Endothelial cell of umbilical vein (primary cell): ENCODE measurements around the gene GJA9. TPM values are rescaled to one million over a fixed set of nuclear protein-coding genes. Genes with fewer than 3 reads are reported as not detected.

Experiments
- BruUV-seq: library from RNA; stranded (reverse); fragments of 400-500 nt; replicated peaks from 2 replicates; lab custom pipeline; 2021; lab: Mats Ljungman, UMichigan
- CTCF ChIA-PET: fragments of 300-600, 350-600 bp; sonication (Branson Sonifier 250); formaldehyde crosslinking; loops from one replicate; lab custom pipeline; 2021; ENCODE audit warnings: antibody characterized with exemption, inconsistent platforms; lab: Charles Lee
- POLR2A ChIA-PET: fragments of 300-600, 350-600 bp; sonication (Branson Sonifier 250); formaldehyde crosslinking; loops from one replicate; lab custom pipeline; 2021; ENCODE audit warnings: antibody characterized with exemption, inconsistent platforms; lab: Charles Lee
- DNase-seq: peaks from one replicate; pipeline ENCODE4 v3.0.0-alpha.2; 2011; ENCODE audit warnings: low read depth, low spot score
- FAIRE-seq: peaks from 2 replicates; lab custom pipeline; 2011; peaks lifted over from hg19 to GRCh38; lab: Jason Lieb, UNC
- H2AFZ ChIP-seq: 2 replicates; pipeline ENCODE4 v1.6.0; 2012; ENCODE audit warnings: low read depth, low read length, control low read depth, inconsistent platforms
- H3K27ac ChIP-seq: 2 replicates; pipeline ENCODE4 v1.5.1; 2011; ENCODE audit warnings: low read depth, mild to moderate bottlenecking, control low read depth, low read length, moderate library complexity; ENCODE audit not compliant: insufficient read depth
- H3K27me3 ChIP-seq, 2 experiments: 2 replicates each; pipeline versions ENCODE4 v1.6.0 to v1.6.1; 2011; ENCODE audit warnings: low read length in 2 of 2, mixed read lengths in 1 of 2; ENCODE audit not compliant: control insufficient read depth in 2 of 2, insufficient read depth in 2 of 2
- H3K36me3 ChIP-seq, 2 experiments: 2 replicates in 1 of 2; 3 replicates in 1 of 2; pipeline ENCODE4 v1.5.1; 2011; ENCODE audit warnings: low read length in 2 of 2, mild to moderate bottlenecking in 1 of 2, moderate library complexity in 1 of 2; ENCODE audit not compliant: control insufficient read depth in 2 of 2, insufficient read depth in 2 of 2; ENCODE audit errors: extremely low read depth in 1 of 2
- H3K4me1 ChIP-seq: 3 replicates; pipeline ENCODE4 v1.5.1; 2011; ENCODE audit warnings: mild to moderate bottlenecking, low read length; ENCODE audit not compliant: control insufficient read depth, insufficient read depth; ENCODE audit errors: extremely low read depth
- H3K4me2 ChIP-seq: 2 replicates; pipeline ENCODE4 v1.6.1; 2011; ENCODE audit warnings: low read length, control low read depth, mixed read lengths; ENCODE audit not compliant: insufficient read depth
- H3K4me3 ChIP-seq, 3 experiments: fragments of 200-600 bp in 1 of 3; sonication (generic), shearing (Covaris generic) in 1 of 3; replicated peaks in 1 of 3; 2 replicates each; pipeline ENCODE4 v1.5.1; 2011 to 2016; ENCODE audit warnings: control low read depth in 3 of 3, low read length in 3 of 3, mild to moderate bottlenecking in 2 of 3, inconsistent platforms in 1 of 3, low read depth in 1 of 3, moderate library complexity in 1 of 3; ENCODE audit not compliant: insufficient read depth in 1 of 3
- H3K79me2 ChIP-seq: 2 replicates; pipeline ENCODE4 v1.6.0; 2012; ENCODE audit warnings: low read length, inconsistent platforms; ENCODE audit not compliant: control insufficient read depth, insufficient read depth
- H3K9ac ChIP-seq: replicated peaks from 2 replicates; pipeline ENCODE3; 2011; ENCODE audit warnings: low read length, control low read depth; ENCODE audit not compliant: insufficient read depth; ENCODE audit errors: extremely low read depth
- H3K9me1 ChIP-seq: replicated peaks from 3 replicates; pipeline ENCODE4 v1.6.0; 2011; ENCODE audit warnings: mild to moderate bottlenecking, low read length; ENCODE audit not compliant: control insufficient read depth, insufficient read depth; ENCODE audit errors: extremely low read depth
- H3K9me3 ChIP-seq: replicated peaks from 2 replicates; pipeline ENCODE4 v1.5.1; 2012; ENCODE audit warnings: low read length, inconsistent platforms; ENCODE audit not compliant: control insufficient read depth, insufficient read depth
- H4K20me1 ChIP-seq: replicated peaks from 2 replicates; pipeline ENCODE3; 2011; ENCODE audit warnings: mild to moderate bottlenecking, low read length; ENCODE audit not compliant: control insufficient read depth, insufficient read depth; ENCODE audit errors: extremely low read depth
- CTCF ChIP-seq, 2 donors: IDR thresholded peaks; 1 replicate in 1 of 2; 2 replicates in 1 of 2; pipeline ENCODE4 v1.5.1; 2011; ENCODE audit warnings: low read length in 2 of 2, mild to moderate bottlenecking in 2 of 2, moderate library complexity in 2 of 2, control low read depth in 1 of 2, inconsistent platforms in 1 of 2, low read depth in 1 of 2; ENCODE audit not compliant: insufficient read depth in 1 of 2; ENCODE audit errors: extremely low read depth in 1 of 2
- EZH2 ChIP-seq: IDR thresholded peaks from 2 replicates; pipeline ENCODE4 v1.6.1; 2012; ENCODE audit warnings: borderline replicate concordance, low read depth, mild to moderate bottlenecking, moderate library complexity, low read length, inconsistent platforms; ENCODE audit not compliant: severe bottlenecking
- FOS ChIP-seq: IDR thresholded peaks from 2 replicates; pipeline ENCODE4 v1.6.1; 2011; ENCODE audit warnings: mild to moderate bottlenecking, low read length, moderate library complexity, borderline replicate concordance; ENCODE audit not compliant: insufficient read depth
- GATA2 ChIP-seq: IDR thresholded peaks from 2 replicates; pipeline ENCODE4 v1.7.0; 2011; ENCODE audit warnings: low read depth, mild to moderate bottlenecking, moderate library complexity, mixed read lengths, low read length; ENCODE audit not compliant: insufficient read length, insufficient read depth
- JUN ChIP-seq: IDR thresholded peaks from 2 replicates; pipeline ENCODE4 v1.6.1; 2011; ENCODE audit warnings: borderline replicate concordance, low read depth; ENCODE audit not compliant: insufficient read length, insufficient read depth
- MAX ChIP-seq: IDR thresholded peaks from 2 replicates; pipeline ENCODE4 v1.6.1; 2011; ENCODE audit not compliant: insufficient read depth, insufficient read length
- MYC ChIP-seq: IDR thresholded peaks from one replicate; pipeline ENCODE4 v1.6.1; 2011; ENCODE audit warnings: mild to moderate bottlenecking, low read depth, low read length
- POLR2A ChIP-seq: IDR thresholded peaks from 2 replicates; pipeline ENCODE4 v1.6.1; 2012; ENCODE audit warnings: low read depth, mild to moderate bottlenecking, control low read depth, low read length
- POLR2AphosphoS5 ChIP-seq: IDR thresholded peaks from 2 replicates; pipeline ENCODE4 v1.6.1; 2012; ENCODE audit warnings: low read depth, mild to moderate bottlenecking, control low read depth, low read length, moderate library complexity; ENCODE audit not compliant: insufficient read depth
- dilution Hi-C: fragments of 300-500 bp; cut with MboI; formaldehyde crosslinking; loops from one replicate; pipeline ENCODE4 v1.15.0; 2019; ENCODE audit warnings: low sequenced_read_pairs; ENCODE audit not compliant: extremely low pct_ligation_motif_present
- intact Hi-C: fragments of 100-400 bp; cut with micrococcal nuclease; formaldehyde crosslinking; loops from one replicate; pipeline ENCODE4 v1.10.0; 2022
- polyA plus RNA-seq, 4 experiments: library from polyadenylated mRNA; depleted of rRNA in 3 of 4; stranded (reverse) in 3 of 4; unstranded in 1 of 4; fragments of >200 nt; gene quantifications; 2 replicates each; pipeline versions ENCODE4 v1.2.1 to v1.2.3, GENCODE V29; 2011 to 2012; ENCODE audit warnings: missing spikeins in 1 of 4
- total RNA-seq: library from RNA; stranded (reverse); gene quantifications from 2 replicates; pipeline ENCODE4 v1.2.3, GENCODE V29; 2021

The GJA9 gene
- total and polyA plus RNA-seq, 2 donors (not counting 3 experiments of a cell fraction or from before 2014, with no cell fraction given), result not detected

DNA sequence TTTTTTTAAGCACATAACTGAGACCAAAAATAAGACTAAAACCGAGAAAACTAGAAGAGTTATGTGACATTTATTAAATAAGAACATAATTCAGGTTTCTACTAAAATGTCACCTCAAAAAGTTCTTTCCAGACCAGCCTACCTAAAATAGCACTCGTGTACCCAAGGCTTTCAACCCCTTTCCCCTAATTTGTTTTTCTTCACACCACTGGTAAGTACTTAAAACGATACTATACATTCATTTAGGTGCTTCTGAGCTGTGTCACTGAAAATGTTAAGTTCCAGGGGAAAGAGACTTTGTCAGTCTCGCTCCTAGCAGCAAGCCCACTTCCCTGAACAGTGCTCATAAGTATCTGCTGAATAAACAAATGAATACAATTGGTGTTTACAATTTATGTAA is 28.6 kb downstream of the GJA9 start:
- peaks cover 20 to 21% of the 10 kb centered on the region in 2 experiments for H3K36me3 ChIP-seq
- peaks cover 7% of the 10 kb centered on the region for H3K79me2 ChIP-seq
- no peaks in the 10 kb centered on the region for H3K27me3 ChIP-seq
- H2AFZ ChIP-seq, result no peak overlapping the region
- H3K4me2 ChIP-seq, result no peak overlapping the region
- no peaks in the 10 kb centered on the region for H3K9me1 ChIP-seq
- no peak overlapping the region for H3K9ac ChIP-seq
- no peak overlapping the region for H3K27ac ChIP-seq
- TF ChIP-seq EZH2 (no peak), POLR2AphosphoS5 (no peak), MAX (no peak), CTCF (IDR thresholded peaks at IDR 0.05; ENCODE audit: extremely low read depth in 1 of 2, insufficient read depth in 1 of 2, low read depth in 1 of 2, low read length in 2 of 2) (no peak), GATA2 (no peak), JUN (no peak), POLR2A (no peak), MYC (no peak), FOS (no peak)
- BruUV-seq, result no TSS peak
- dilution Hi-C loops, result no loop called here
- intact Hi-C loops, result loop anchor here (10.0 kb wide), 1 partner anchor 352 kb away; the partner anchor contains the start of gene MACF1
- POLR2A ChIA-PET, result no interaction called here
- no peak for FAIRE-seq
- H3K4me1 ChIP-seq, result no peaks in the 10 kb centered on the region
- no peak for DNase-seq
- H3K4me3 ChIP-seq, result no peak overlapping the region
- no peaks in the 10 kb centered on the region for H4K20me1 ChIP-seq
- H3K9me3 ChIP-seq, result no peaks in the 10 kb centered on the region
- CTCF ChIA-PET, result interaction anchor here (1.3 kb wide), 1 partner anchor 18 kb away, joined by 3 read pairs; no protein-coding TSS in a partner anchor
